ENCODE measurements around the gene KRTAP29-1. TPM values are rescaled to one million over a fixed set of nuclear protein-coding genes. Genes with fewer than 3 reads are reported as not detected.

The KRTAP29-1 gene
- polyA plus RNA-seq, 3 donors, result not detected

GRCh38 chr17:41308251-41308917 is 5.7 kb upstream of the KRTAP29-1 start:
- Histone ChIP-seq H2AFZ (ENCODE audit: insufficient read depth, low read depth, low read length, poor library complexity, severe bottlenecking) (peak overlapping the region; percentile 93), H3K36me3 (replicated peaks in 1 of 2; ENCODE audit: control insufficient read depth in 1 of 2, insufficient read depth in 2 of 2, low read length in 2 of 2) (no peaks in the 10 kb centered on the region), H3K27ac (ENCODE audit: low read depth in 1 of 2, low read length in 2 of 2) (peak overlapping the region; percentile 6 to 60), H3K27me3 (ENCODE audit: control insufficient read depth in 2 of 2, insufficient read depth in 2 of 2, low read length in 2 of 2) (no peaks in the 10 kb centered on the region), H4K20me1 (ENCODE audit: insufficient read depth, low read length) (no peaks in the 10 kb centered on the region), H3K79me2 (ENCODE audit: insufficient read depth, low read length) (no peaks in the 10 kb centered on the region), H3K9ac (ENCODE audit: insufficient read depth, low read length, poor library complexity, severe bottlenecking) (peak overlapping the region; percentile 53), H3K4me1 (ENCODE audit: control insufficient read depth in 1 of 2, insufficient read depth in 2 of 2, low read length in 2 of 2) (peaks cover 22 to 25% of the 10 kb centered on the region in 2 donors), H3K4me3 (replicated peaks in 1 of 3; ENCODE audit: low read depth in 2 of 3, low read length in 3 of 3) (peak overlapping the region; percentile 4 to 69 (median 17)), H3K9me3 (replicated peaks in 1 of 2; ENCODE audit: control insufficient read depth in 1 of 2, insufficient read depth in 1 of 2, low read length in 2 of 2) (peaks cover 0 to 10% of the 10 kb centered on the region in 2 donors), H3K4me2 (replicated peaks; ENCODE audit: extremely low read depth, low read length, poor library complexity, severe bottlenecking) (peak overlapping the region; percentile 79)
- peak overlapping the region; percentile 71 to 94 for H3K4me3 Mint-ChIP-seq
- peaks cover 3 to 6% (median 4%) of the 10 kb centered on the region in 3 donors for H3K27me3 Mint-ChIP-seq (ENCODE audit: low read depth in 3 of 3)
- H3K36me3 Mint-ChIP-seq, result peaks cover 2 to 5% of the 10 kb centered on the region in 2 donors
- peaks cover 26% of the 10 kb centered on the region for H3K4me1 Mint-ChIP-seq
- H3K27ac Mint-ChIP-seq, result peak overlapping the region in 6 of 7 donors; percentile 46 to 81 (median 60)
- intact Hi-C loops (cut with micrococcal nuclease), result no loop called here
- 1% methylated on average over 10 of the region's 10 CpGs for WGBS (ENCODE audit: insufficient coverage)
- H3K9me3 Mint-ChIP-seq, result peaks cover 10 to 22% (median 17%) of the 10 kb centered on the region in 7 donors
- DNase-seq, result peak; percentile 19 to 33 (median 30)
- TF ChIP-seq, protein P1, sequence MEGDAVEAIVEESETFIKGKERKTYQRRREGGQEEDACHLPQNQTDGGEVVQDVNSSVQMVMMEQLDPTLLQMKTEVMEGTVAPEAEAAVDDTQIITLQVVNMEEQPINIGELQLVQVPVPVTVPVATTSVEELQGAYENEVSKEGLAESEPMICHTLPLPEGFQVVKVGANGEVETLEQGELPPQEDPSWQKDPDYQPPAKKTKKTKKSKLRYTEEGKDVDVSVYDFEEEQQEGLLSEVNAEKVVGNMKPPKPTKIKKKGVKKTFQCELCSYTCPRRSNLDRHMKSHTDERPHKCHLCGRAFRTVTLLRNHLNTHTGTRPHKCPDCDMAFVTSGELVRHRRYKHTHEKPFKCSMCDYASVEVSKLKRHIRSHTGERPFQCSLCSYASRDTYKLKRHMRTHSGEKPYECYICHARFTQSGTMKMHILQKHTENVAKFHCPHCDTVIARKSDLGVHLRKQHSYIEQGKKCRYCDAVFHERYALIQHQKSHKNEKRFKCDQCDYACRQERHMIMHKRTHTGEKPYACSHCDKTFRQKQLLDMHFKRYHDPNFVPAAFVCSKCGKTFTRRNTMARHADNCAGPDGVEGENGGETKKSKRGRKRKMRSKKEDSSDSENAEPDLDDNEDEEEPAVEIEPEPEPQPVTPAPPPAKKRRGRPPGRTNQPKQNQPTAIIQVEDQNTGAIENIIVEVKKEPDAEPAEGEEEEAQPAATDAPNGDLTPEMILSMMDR (IDR thresholded peaks at IDR 0.05), result no peak

GRCh38 chr17:41307647-41308046 is 5.0 kb upstream of the KRTAP29-1 start:
- Histone ChIP-seq H3K36me3 (replicated peaks in 1 of 2; ENCODE audit: control insufficient read depth in 1 of 2, insufficient read depth in 2 of 2, low read length in 2 of 2) (no peaks in the 10 kb centered on the region), H3K4me3 (replicated peaks in 1 of 3; ENCODE audit: low read depth in 2 of 3, low read length in 3 of 3) (peak overlapping the region; percentile 4 to 69 (median 17)), H3K9ac (ENCODE audit: insufficient read depth, low read length, poor library complexity, severe bottlenecking) (peak overlapping the region; percentile 53), H3K9me3 (replicated peaks in 1 of 2; ENCODE audit: control insufficient read depth in 1 of 2, insufficient read depth in 1 of 2, low read length in 2 of 2) (peaks cover 0 to 9% of the 10 kb centered on the region in 2 donors), H3K27me3 (ENCODE audit: control insufficient read depth in 2 of 2, insufficient read depth in 2 of 2, low read length in 2 of 2) (no peaks in the 10 kb centered on the region), H3K4me2 (replicated peaks; ENCODE audit: extremely low read depth, low read length, poor library complexity, severe bottlenecking) (peak overlapping the region; percentile 79), H3K79me2 (ENCODE audit: insufficient read depth, low read length) (no peaks in the 10 kb centered on the region), H3K4me1 (ENCODE audit: control insufficient read depth in 1 of 2, insufficient read depth in 2 of 2, low read length in 2 of 2) (peaks cover 29 to 33% of the 10 kb centered on the region in 2 donors), H3K27ac (ENCODE audit: low read depth in 1 of 2, low read length in 2 of 2) (no peak overlapping the region), H4K20me1 (ENCODE audit: insufficient read depth, low read length) (no peaks in the 10 kb centered on the region), H2AFZ (ENCODE audit: insufficient read depth, low read depth, low read length, poor library complexity, severe bottlenecking) (peak overlapping the region; percentile 93)
- Mint-ChIP-seq H3K27me3 (ENCODE audit: low read depth in 3 of 3) (peaks cover 3 to 5% (median 4%) of the 10 kb centered on the region in 3 donors), H3K9me3 (peaks cover 10 to 22% (median 17%) of the 10 kb centered on the region in 7 donors), H3K27ac (peak overlapping the region in 4 of 7 donors; percentile 14 to 81 (median 48)), H3K4me3 (peak overlapping the region; percentile 71 to 94), H3K36me3 (peaks cover 2 to 5% of the 10 kb centered on the region in 2 donors), H3K4me1 (peaks cover 32% of the 10 kb centered on the region)
- 18% methylated on average over 9 of the region's 9 CpGs for WGBS (ENCODE audit: insufficient coverage)
- TF ChIP-seq, protein P1 (IDR thresholded peaks at IDR 0.05), result no peak
- intact Hi-C loops (cut with micrococcal nuclease), result no loop called here
- DNase-seq, result peak; percentile 34 to 46 (median 36)
